PC-9 (cell line): ENCODE measurements around the gene KCTD16. TPM values are rescaled to one million over a fixed set of nuclear protein-coding genes. Genes with fewer than 3 reads are reported as not detected.

Experiments
- BruUV-seq: library from RNA; stranded (reverse); fragments of 400-500 nt; replicated peaks from 2 replicates; lab custom pipeline; 2021; lab: Mats Ljungman, UMichigan
- CTCF ChIA-PET: fragments of 300-600 bp; sonication (Branson Sonifier 250); formaldehyde crosslinking; loops from one replicate; lab custom pipeline; 2022; ENCODE audit warnings: antibody characterized with exemption; lab: Charles Lee
- POLR2A ChIA-PET: fragments of 300-600 bp; sonication (Branson Sonifier 250); formaldehyde crosslinking; loops from one replicate; lab custom pipeline; 2022; ENCODE audit warnings: antibody characterized with exemption; ENCODE audit not compliant: unreplicated experiment; lab: Charles Lee
- DNase-seq, 2 experiments: peaks; one replicate each; pipeline versions ENCODE4 v3.0.0 to v3.0.0-alpha.2; 2015 to 2022; ENCODE audit warnings: mixed read lengths in 1 of 2
- H2AFZ ChIP-seq: fragments of 200-600 bp; sonication (generic); 2 replicates; pipeline ENCODE4 v1.8.1; 2017; ENCODE audit warnings: antibody characterized with exemption
- H3F3A ChIP-seq: fragments of 200-600 bp; sonication (generic); 2 replicates; pipeline ENCODE4 v1.8.1; 2017; ENCODE audit warnings: antibody characterized with exemption, mild to moderate bottlenecking, low read depth; ENCODE audit not compliant: insufficient read depth
- H3K27ac ChIP-seq: fragments of 200-600 bp; sonication (generic); 2 replicates; pipeline ENCODE4 v1.6.1; 2016; ENCODE audit warnings: mixed run types
- H3K27me3 ChIP-seq: fragments of 200-600 bp; sonication (generic); 2 replicates; pipeline ENCODE4 v1.6.1; 2016; ENCODE audit warnings: low read depth, mixed run types; ENCODE audit not compliant: insufficient read depth
- H3K36me3 ChIP-seq: fragments of 200-600 bp; sonication (generic); 2 replicates; pipeline ENCODE4 v1.6.1; 2016; ENCODE audit warnings: low read depth, mixed run types
- H3K4me1 ChIP-seq: fragments of 200-600 bp; sonication (generic); replicated peaks from 2 replicates; pipeline ENCODE4 v1.6.1; 2016; ENCODE audit warnings: mixed run types; ENCODE audit not compliant: insufficient read depth
- H3K4me2 ChIP-seq: fragments of 200-600 bp; sonication (generic); 2 replicates; pipeline ENCODE4 v1.6.1; 2017; ENCODE audit warnings: mixed run types
- H3K4me3 ChIP-seq: fragments of 200-600 bp; sonication (generic); 2 replicates; pipeline ENCODE4 v1.6.1; 2016; ENCODE audit warnings: mixed run types
- H3K79me2 ChIP-seq: fragments of 200-600 bp; sonication (generic); 2 replicates; pipeline ENCODE4 v1.6.1; 2017; ENCODE audit warnings: low read depth, mixed run types
- H3K9me2 ChIP-seq: fragments of 200-600 bp; sonication (generic); 2 replicates; pipeline ENCODE4 v1.8.1; 2017; ENCODE audit warnings: mild to moderate bottlenecking; ENCODE audit not compliant: insufficient read depth
- H3K9me3 ChIP-seq: fragments of 200-600 bp; sonication (generic); 2 replicates; pipeline ENCODE4 v1.8.1; 2016; ENCODE audit warnings: low read depth; ENCODE audit not compliant: insufficient read depth
- H4K20me1 ChIP-seq: fragments of 200-600 bp; sonication (generic); 2 replicates; pipeline ENCODE4 v1.8.1; 2017; ENCODE audit not compliant: insufficient read depth
- CTCF ChIP-seq: fragments of 200-600 bp; sonication (generic); conservative IDR thresholded peaks from 2 replicates; pipeline ENCODE4 v1.6.1; 2017; ENCODE audit warnings: mixed run types, antibody characterized with exemption, mild to moderate bottlenecking, moderate library complexity
- EZH2 ChIP-seq: fragments of 200-600 bp; sonication (generic); IDR thresholded peaks from 2 replicates; pipeline ENCODE4 v1.8.0; 2017; ENCODE audit warnings: antibody characterized with exemption, low read depth
- intact Hi-C: fragments of 100-400 bp; cut with micrococcal nuclease; formaldehyde crosslinking; loops from one replicate; pipeline ENCODE4 v1.10.0; 2022; ENCODE audit not compliant: unreplicated experiment
- total RNA-seq: library from RNA; stranded (reverse); gene quantifications from 2 replicates; pipeline ENCODE4 v1.2.3, GENCODE V29; 2021

Gene KCTD16
- total RNA-seq, 1 experiment from 2014 or later, result 0.33 TPM

GRCh38 chr5:144391044-144391443, 220.4 kb downstream of the KCTD16 start:
- Histone ChIP-seq H3K27ac (no peak overlapping the region), H3K36me3 (no peaks in the 10 kb centered on the region), H3F3A (no peaks in the 10 kb centered on the region), H3K4me1 (no peaks in the 10 kb centered on the region), H3K79me2 (no peaks in the 10 kb centered on the region), H3K9me3 (no peaks in the 10 kb centered on the region), H3K9me2 (no peaks in the 10 kb centered on the region; the same call in 1 of the 2 replicates), H3K27me3 (no peaks in the 10 kb centered on the region), H2AFZ (no peak overlapping the region), H3K4me2 (no peak overlapping the region), H3K4me3 (no peak overlapping the region), H4K20me1 (no peaks in the 10 kb centered on the region)
- no TSS peak for BruUV-seq
- no peak for TF ChIP-seq EZH2
- no peak for TF ChIP-seq CTCF
- intact Hi-C loops, result no loop called here
- ChIA-PET CTCF (no interaction called here), POLR2A (no interaction called here)
- no peak for DNase-seq

- intact Hi-C loops, result no loop called here
Observed at GRCh38 chr5:144393641-144394435, 223.2 kb downstream of the KCTD16 start.

GRCh38 chr5:144395704-144396103, 225.0 kb downstream of the KCTD16 start:
- no peaks in the 10 kb centered on the region for H4K20me1 ChIP-seq
- H3K9me3 ChIP-seq, result no peaks in the 10 kb centered on the region
- no peak overlapping the region for H3K4me3 ChIP-seq
- H3F3A ChIP-seq, result no peaks in the 10 kb centered on the region
- no peak for TF ChIP-seq EZH2
- no peak for TF ChIP-seq CTCF
- BruUV-seq, result no TSS peak
- H3K27ac ChIP-seq, result no peak overlapping the region
- intact Hi-C loops, result no loop called here
- H3K9me2 ChIP-seq, result no peaks in the 10 kb centered on the region; the same call in 1 of the 2 replicates
- CTCF ChIA-PET, result no interaction called here
- no peak for DNase-seq
- POLR2A ChIA-PET, result interaction anchor here (0.7 kb wide), 1 partner anchor 1196 kb away, joined by 3 read pairs; no protein-coding TSS in a partner anchor
- no peaks in the 10 kb centered on the region for H3K27me3 ChIP-seq
- no peaks in the 10 kb centered on the region for H3K4me1 ChIP-seq
- H3K79me2 ChIP-seq, result no peaks in the 10 kb centered on the region
- no peak overlapping the region for H3K4me2 ChIP-seq
- H3K36me3 ChIP-seq, result no peaks in the 10 kb centered on the region
- H2AFZ ChIP-seq, result no peak overlapping the region

More at GRCh38 chr5:144393641-144394435, 223.2 kb downstream of the KCTD16 start:
- Histone ChIP-seq H3K36me3 (no peaks in the 10 kb centered on the region), H3K4me3 (no peak overlapping the region), H3K4me2 (no peak overlapping the region), H4K20me1 (no peaks in the 10 kb centered on the region), H3K4me1 (no peaks in the 10 kb centered on the region), H3K79me2 (no peaks in the 10 kb centered on the region), H3K27me3 (no peaks in the 10 kb centered on the region), H2AFZ (no peak overlapping the region), H3F3A (no peaks in the 10 kb centered on the region), H3K27ac (no peak overlapping the region), H3K9me2 (no peaks in the 10 kb centered on the region; the same call in 1 of the 2 replicates), H3K9me3 (no peaks in the 10 kb centered on the region)
- BruUV-seq, result no TSS peak
- ChIA-PET POLR2A (no interaction called here), CTCF (no interaction called here)
- no peak for DNase-seq
- TF ChIP-seq CTCF (no peak), EZH2 (no peak)
